ENCODE results near the gene RADIL. TPM values are rescaled to one million over a fixed set of nuclear protein-coding genes. Genes with fewer than 3 reads are reported as not detected.
A peak's percentile ranks its signal among the peaks of the same experiment; 100 is the strongest.

Gene RADIL
- total RNA-seq, 3 donors from 2014 or later (not counting 1 experiment from before 2014, with no cell fraction given) = not detected

GRCh38 chr7:4861227-4861626 lies 22.3 kb downstream of the RADIL start:
- Histone ChIP-seq H3K4me3 (ENCODE audit: low read length) (peak overlapping the region; percentile 40), H3K9me3 (ENCODE audit: control insufficient read depth, insufficient read depth, low read length) (no peaks in the 10 kb centered on the region), H3K27ac (ENCODE audit: low read length) (peak overlapping the region; percentile 28), H3K4me1 (ENCODE audit: control insufficient read depth, insufficient read depth, low read length) (peaks cover 11% of the 10 kb centered on the region), H3K36me3 (ENCODE audit: control insufficient read depth, insufficient read depth, low read length) (no peaks in the 10 kb centered on the region), H3K27me3 (ENCODE audit: control insufficient read depth, insufficient read depth, low read length) (peaks cover 12% of the 10 kb centered on the region)
- intact Hi-C loops (cut with micrococcal nuclease) = no loop called here
- H3K4me1 Mint-ChIP-seq = peaks cover 7 to 11% of the 10 kb centered on the region in 2 donors
- H3K9me3 Mint-ChIP-seq = peaks cover 2 to 3% of the 10 kb centered on the region in 2 donors
- H3K27me3 Mint-ChIP-seq (ENCODE audit: low read depth in 2 of 2) = peaks cover 48 to 60% of the 10 kb centered on the region in 2 donors
- H3K36me3 Mint-ChIP-seq = no peaks in the 10 kb centered on the region
- peak overlapping the region; percentile 80 to 88 for H3K27ac Mint-ChIP-seq
- WGBS (ENCODE audit: insufficient coverage) = 78% methylated on average over 11 of the region's 11 CpGs
- peak overlapping the region; percentile 86 for H3K4me3 Mint-ChIP-seq
- ATAC-seq = no peak
- no peak for DNase-seq
- TF ChIP-seq CTCF (IDR thresholded peaks at IDR 0.05) = no peak

- Mint-ChIP-seq H3K27ac (no peak overlapping the region), H3K36me3 (no peaks in the 10 kb centered on the region), H3K27me3 (ENCODE audit: low read depth in 2 of 2) (peaks cover 20 to 28% of the 10 kb centered on the region in 2 donors), H3K4me1 (peaks cover 7 to 10% of the 10 kb centered on the region in 2 donors), H3K9me3 (peaks cover 0 to 3% of the 10 kb centered on the region in 2 donors), H3K4me3 (no peak overlapping the region)
- ATAC-seq (no peak), DNase-seq (no peak)
- Histone ChIP-seq H3K36me3 (ENCODE audit: control insufficient read depth, insufficient read depth, low read length) (no peaks in the 10 kb centered on the region), H3K4me3 (ENCODE audit: low read length) (no peak overlapping the region), H3K27ac (ENCODE audit: low read length) (no peak overlapping the region), H3K9me3 (ENCODE audit: control insufficient read depth, insufficient read depth, low read length) (no peaks in the 10 kb centered on the region), H3K4me1 (ENCODE audit: control insufficient read depth, insufficient read depth, low read length) (peaks cover 8% of the 10 kb centered on the region), H3K27me3 (ENCODE audit: control insufficient read depth, insufficient read depth, low read length) (peaks cover 2% of the 10 kb centered on the region)
- no peak for TF ChIP-seq CTCF (IDR thresholded peaks at IDR 0.05)
- intact Hi-C loops (cut with micrococcal nuclease) = no loop called here
- 82% methylated on average over 3 of the region's 3 CpGs for WGBS (ENCODE audit: insufficient coverage)
These were observed 26.3 kb downstream of the RADIL start for GRCh38 chr7:4857189-4857588.

DNA sequence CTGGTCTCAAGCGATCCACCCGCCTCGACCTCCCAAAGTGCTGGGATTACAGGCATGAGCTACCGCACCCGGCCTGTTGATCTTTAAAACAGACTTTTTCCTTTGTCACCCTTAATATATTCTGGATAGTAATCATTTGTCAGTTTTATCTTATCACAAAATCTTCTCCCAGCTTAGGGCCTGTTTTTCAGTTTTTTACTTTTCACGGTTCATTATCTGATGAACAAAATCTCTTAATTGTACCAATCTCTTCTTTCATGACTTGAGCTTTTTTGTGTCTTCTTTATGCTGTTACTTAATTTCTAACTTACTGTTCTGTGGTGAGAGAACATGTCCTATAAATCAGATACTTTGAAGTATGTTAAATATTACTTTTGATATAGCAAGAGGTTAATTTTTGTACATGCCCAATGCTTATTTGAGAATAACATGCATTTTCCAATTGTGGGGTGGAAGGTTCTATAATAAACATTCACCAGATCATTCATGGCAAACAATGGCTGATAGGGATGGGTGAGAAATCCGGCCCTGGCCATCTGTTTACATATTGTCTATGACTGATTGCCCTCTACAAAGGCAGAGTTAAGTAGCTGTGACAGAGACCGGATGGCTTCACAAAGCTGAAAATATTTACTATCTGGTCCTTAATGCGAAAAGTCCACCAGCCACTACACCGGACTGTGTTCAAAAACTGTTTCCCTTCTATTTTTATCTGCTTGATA lies 27.0 kb downstream of the RADIL start:
- no peak overlapping the region for H3K27ac ChIP-seq (ENCODE audit: low read length)
- H3K27me3 ChIP-seq (ENCODE audit: control insufficient read depth, insufficient read depth, low read length) = peaks cover 2% of the 10 kb centered on the region
- no peaks in the 10 kb centered on the region for H3K36me3 ChIP-seq (ENCODE audit: control insufficient read depth, insufficient read depth, low read length)
- Mint-ChIP-seq H3K4me1 (peaks cover 5 to 9% of the 10 kb centered on the region in 2 donors), H3K27me3 (ENCODE audit: low read depth in 2 of 2) (peaks cover 15 to 28% of the 10 kb centered on the region in 2 donors), H3K4me3 (no peak overlapping the region), H3K36me3 (no peaks in the 10 kb centered on the region), H3K9me3 (peaks cover 0 to 3% of the 10 kb centered on the region in 2 donors), H3K27ac (no peak overlapping the region)
- 91% methylated on average over 9 of the region's 10 CpGs for WGBS (ENCODE audit: insufficient coverage)
- ATAC-seq (no peak), DNase-seq (no peak)
- no peak overlapping the region for H3K4me3 ChIP-seq (ENCODE audit: low read length)
- intact Hi-C loops (cut with micrococcal nuclease) = no loop called here
- no peaks in the 10 kb centered on the region for H3K9me3 ChIP-seq (ENCODE audit: control insufficient read depth, insufficient read depth, low read length)
- peaks cover 3% of the 10 kb centered on the region for H3K4me1 ChIP-seq (ENCODE audit: control insufficient read depth, insufficient read depth, low read length)
- no peak for TF ChIP-seq CTCF (IDR thresholded peaks at IDR 0.05)
